SHP77 treated with DMSO at 0.1 percent for 48 hours (cell line): ENCODE results near the gene RARG.

Source experiments
- DNase-seq: peaks from one replicate; lab custom pipeline; 2025; lab: John Stamatoyannopoulos, UW

Gene RARG

DNA sequence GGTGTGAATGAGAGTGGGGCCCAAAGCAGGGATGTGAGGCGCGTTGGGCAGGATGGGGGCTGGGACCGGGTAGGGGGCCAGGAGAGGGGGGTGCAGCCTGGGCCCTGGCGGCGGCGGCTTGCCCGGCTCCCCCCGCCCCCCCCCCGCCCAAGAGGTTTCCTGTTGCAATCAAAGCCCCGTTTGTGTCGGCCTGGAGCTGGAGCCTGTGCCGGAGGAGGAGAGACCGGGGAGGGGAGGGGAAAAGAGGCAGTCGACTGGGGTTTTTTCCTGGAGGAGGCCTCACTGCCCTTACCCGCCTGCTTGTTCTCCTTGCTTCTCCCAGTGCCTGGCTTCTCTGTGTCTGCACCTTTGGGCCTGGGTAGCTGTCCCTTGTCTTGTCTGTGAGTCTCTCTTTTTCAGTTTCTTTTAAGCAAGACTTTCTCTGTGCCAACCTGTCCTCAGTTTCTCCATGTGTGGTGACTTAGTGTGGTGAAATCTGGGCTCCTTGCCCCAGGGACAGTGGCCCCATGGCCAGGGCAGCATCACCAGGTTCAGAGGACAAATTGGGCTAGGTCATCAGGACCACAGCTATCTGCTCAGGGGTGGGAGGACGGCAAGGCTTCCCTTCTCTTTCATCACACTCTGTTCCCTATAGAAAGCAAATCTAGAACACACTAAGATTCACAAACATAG, 8.5 kb downstream of the RARG start:
- DNase-seq = no peak

DNA sequence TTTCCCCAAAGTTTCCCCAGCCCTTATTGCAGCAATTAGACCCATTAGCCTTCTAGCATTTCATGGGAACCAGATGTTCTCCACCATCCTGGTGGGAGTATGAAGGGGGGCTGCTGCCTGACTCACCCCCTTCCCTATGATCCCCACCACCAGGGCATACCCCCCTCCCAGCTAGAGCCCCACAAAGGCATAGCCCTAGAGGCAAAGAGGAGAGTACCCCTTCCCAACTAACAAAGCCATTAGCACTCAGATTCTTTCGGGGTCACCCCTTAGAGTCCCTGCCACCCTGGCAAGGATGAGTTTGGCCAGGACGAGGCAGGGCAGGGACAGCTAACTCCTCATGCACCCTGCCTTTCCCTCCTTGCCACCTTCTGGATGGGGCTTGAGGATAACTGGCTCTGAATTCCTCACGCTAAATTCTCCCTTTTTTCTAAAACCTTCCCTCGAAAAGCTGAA, 9.2 kb downstream of the RARG start:
- no peak for DNase-seq

DNA sequence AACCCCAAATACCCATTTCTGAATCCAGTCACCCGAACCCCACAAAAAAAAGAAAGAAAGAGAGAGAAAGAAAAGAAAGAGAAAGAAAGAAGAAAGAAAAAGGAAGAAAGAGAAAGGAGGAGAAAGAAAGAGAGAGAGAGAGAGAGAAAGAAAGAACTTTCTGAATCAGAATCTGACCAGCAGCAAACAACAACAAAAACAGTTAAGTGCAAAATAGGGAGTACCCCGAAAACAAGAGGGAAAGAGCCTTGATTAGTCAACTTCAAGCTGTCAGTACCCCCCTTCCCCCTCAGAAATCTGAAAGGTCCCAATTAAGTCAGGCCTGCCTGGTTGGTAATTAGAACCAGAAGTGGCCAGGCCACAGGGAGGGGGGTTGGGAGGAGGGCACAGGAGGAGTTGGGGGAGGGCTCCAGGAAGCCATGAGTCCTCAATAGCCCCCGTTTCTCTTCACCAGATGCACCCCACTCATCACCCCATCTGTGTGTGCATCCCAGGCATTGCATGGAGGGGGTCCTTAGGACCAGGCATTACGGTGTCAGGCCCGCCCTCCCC, 9.8 kb downstream of the RARG start:
- DNase-seq = no peak

DNA sequence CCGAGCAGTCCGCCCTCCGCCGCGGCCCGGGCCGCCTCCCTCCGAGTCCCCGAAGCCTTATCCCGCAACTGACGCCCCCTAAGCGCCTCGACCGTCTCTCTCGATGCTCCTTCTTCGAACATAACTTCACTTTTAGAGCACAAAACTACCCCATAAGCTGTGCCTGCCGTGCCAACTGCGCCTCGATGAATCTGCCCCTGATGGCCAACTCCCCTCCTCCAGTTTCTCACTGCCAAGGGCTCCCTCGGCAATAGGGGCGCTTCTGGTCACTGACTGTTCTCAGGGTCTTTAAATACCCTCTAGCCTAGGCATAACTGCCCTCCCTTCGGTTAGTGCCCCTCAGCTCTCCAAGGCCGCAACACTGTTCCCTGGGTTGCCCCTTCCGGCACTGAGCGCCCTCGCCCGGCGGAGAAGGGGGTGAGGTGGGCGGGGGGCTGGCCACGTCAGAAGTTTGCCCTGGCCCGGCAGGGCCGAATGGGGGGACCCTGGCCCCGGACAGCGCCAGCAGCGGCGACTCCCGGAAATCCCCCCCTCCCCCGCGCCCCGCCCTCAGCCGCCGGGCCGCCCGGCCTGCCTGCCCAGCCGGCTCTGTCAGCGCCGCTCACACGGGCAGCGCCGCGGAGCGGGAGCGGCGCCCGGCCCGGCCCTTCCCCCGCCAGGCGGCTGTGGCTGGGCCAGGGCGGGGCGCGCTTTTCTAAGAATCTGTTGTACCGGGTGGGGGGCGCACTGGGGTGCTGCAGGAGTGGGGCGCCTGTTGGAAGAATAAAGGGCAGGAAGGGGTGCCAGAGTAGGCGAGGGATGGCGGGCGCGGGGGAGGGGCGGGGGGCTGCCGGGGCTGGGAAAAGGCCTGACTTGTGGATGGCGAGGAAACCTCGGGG, 10.6 kb downstream of the RARG start:
- DNase-seq = peak; percentile 19

DNA sequence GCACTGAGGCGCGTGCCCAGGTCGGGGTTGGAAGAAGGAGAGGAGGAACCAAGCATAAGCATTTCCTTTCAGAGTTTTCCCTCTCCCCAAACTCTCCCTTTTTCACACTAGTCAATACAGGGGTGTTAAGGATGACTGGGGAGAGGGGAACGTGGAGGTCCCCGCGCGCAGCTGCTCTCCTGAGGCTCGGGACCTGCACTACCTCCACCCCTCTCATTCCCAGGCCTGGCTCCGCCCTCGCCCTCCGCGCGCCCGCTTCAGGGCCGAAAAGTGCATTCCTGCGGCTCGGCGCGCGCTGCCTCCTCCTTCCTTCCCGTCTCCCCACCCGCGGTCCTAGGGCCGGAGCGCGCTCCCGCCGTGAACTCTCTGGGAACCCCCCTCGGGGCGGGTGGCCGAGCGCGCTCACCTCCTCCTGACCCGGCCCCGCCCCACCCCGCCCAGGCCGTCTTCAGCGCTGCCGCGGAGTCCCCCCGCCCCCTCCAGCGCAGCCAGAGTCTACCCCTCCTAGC, 11.3 kb downstream of the RARG start:
- DNase-seq = peak; percentile 36

DNA sequence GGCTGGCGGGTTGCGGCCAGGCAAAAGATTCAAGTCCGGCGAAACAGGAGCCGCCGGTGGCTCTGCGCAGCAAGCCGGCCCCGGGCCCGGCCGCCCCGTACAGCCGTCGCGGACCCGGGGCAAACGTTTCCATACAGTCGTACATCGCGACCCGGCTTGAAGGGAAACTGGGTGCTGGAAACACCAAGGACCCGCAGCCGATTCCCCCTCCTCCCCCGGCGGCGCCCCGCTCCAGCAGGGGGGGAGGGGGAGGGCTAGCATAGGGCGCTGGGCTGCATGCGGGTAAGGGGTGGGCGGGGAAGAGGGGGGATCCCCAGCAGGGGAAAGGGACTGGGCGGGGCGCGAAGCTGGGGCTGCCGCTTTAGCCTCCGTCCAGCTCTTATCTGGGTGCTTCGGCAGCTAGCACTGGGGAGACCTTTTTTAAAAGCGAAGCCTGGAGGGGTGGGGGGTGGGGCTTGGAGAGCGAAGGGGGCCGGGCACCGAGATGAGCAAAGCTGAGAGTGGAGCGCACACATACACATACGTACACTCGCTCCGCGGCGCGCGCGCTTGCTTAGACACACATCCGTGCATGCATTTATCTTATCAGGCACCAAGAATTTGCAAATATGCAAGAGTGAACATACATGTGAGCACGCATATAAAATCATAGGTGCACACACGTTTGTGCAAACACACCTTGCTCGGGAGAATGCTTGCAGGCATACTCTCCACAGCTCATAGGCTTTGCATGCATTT, 11.9 kb downstream of the RARG start:
- no peak for DNase-seq

DNA sequence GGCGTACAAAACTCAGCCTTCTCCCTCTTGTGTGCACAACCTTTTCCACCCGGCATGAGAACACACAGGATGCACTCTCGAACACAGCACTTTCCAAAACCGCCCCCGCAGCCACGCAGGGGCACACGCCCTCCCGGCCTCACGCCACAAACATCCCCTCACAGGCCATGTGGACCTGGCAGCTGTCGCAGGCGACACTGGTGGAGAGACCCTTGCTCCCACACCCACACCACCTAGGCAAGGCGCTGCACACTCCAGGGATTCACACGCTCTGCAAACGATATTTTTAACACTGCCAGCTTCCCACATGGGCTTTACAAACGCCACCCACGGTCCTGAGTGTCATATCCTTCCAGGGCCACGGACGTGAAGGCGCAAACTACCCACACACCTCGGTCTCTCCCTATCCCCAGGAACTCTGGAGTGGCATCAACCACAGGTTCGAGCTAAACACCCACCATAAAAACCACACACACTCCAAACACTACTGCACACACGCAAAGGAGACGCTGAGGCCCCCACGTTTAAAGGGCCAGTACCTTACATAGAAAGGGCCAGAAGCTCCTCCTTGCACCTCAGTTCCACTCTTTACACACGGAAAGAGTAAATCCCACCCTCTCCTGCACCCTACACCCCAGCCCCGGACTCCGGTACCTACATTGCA, 12.6 kb downstream of the RARG start:
- DNase-seq = no peak

DNA sequence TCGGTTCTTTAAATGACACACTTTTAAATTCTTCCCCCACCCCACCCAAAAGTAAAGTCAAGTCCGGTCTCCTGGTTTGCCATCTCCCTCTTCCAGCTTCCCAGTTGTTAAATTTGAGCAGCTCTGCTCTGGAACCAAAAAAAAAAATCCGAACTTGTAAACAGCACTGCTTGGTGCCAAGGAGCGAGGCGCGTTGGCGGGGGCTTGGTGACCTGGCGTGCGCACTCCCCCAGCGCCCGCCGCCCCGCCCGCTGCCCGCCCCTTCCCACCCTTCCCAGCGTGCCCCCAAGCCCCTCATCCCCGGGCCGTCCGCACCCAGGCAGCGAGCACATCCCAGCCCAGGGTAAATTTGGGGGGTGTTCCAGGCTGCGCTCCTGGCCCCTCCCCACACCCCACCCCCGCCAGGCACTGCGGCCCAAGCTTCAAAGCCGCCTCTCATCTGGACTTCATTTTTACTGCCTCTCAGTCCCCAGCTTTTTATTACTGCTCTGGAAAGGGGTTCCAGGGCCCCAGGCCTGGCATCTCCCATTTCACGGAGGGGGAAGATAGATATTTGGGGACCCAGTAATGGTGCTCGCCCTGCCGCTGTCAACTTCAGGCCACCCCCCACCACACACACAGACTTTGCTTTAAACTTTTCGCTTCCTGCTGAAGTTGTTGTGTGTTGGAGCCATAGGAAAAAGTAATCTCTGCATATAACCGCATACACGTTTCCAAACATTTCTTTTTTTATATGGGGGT, 13.3 kb downstream of the RARG start:
- DNase-seq = no peak

DNA sequence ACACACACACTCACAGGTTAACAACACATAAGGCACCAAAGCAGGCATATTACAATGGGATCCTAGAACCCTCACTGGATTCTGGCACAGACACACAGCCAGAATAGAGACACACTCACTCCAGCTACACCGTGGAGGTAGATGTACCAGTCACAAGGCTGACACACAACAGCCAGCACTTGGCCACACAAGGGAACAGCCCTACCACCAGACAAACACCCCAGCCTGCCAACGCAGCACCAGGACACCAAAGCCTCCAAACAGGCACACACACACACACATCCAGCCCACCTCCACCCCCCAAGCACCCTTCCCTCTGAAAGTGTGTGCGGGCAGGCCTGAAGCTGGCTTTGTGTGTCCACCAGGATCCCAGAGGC, 14.1 kb downstream of the RARG start:
- no peak for DNase-seq

DNA sequence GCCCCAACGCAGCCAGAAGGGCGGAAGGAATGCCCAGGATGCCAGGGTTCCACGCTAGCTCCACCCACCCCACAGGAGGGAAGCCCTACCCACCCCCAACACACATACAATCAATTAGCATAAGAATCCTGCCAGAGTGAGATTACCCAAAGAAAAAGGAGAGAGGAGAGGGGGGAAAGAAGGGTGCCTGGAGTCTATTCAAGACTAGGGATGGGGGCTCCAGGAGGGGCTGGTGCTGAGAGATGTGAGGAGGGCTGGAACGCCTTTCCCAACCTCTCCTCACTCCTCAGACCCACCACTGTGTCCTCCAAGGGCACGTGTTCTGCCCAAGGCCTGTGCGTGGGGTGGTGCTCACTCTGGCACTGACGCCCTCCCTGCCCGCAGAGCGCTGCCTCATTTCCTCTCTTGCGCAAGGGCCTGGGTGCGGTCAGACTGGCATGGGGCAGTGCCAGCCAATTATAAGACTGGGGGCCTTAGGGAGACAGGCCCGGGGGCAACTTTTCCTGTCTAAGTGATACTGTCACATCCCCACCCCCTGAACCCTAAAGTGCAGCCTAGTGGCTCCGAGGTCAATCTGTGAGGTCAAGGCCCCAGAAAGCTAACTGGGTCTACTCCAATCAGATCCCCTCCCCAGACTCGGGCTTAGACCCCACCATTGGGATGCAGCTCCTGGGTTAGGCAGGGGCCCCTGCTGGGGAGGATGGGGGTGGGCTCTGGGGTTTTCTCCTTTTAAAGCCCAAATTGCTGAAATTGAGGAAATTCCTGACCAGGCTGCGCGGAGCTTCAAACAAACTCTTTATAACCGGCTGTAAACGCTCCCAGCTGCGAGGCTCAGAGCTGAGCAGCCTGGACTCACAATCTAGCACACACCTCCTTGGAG, 14.7 kb downstream of the RARG start:
- DNase-seq = no peak

DNA sequence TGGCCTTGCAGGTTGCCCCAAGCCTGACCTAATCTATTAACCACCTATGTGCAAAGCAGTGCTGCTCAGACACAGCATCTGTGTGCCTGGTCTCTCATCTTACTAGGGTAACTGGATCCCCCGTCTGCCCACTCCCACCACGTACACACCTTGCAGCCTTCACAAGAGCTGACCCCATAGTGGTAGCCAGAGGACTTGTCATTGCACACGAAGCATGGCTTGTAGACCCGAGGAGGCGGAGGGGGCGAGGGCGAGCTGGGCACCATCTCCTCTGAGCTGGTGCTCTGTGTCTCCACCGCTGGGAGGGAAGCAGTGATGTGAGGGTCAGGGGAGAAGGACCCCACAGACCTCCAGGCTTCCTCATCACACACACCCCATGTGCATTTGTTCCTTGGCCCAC, 16.5 kb downstream of the RARG start:
- DNase-seq = no peak

DNA sequence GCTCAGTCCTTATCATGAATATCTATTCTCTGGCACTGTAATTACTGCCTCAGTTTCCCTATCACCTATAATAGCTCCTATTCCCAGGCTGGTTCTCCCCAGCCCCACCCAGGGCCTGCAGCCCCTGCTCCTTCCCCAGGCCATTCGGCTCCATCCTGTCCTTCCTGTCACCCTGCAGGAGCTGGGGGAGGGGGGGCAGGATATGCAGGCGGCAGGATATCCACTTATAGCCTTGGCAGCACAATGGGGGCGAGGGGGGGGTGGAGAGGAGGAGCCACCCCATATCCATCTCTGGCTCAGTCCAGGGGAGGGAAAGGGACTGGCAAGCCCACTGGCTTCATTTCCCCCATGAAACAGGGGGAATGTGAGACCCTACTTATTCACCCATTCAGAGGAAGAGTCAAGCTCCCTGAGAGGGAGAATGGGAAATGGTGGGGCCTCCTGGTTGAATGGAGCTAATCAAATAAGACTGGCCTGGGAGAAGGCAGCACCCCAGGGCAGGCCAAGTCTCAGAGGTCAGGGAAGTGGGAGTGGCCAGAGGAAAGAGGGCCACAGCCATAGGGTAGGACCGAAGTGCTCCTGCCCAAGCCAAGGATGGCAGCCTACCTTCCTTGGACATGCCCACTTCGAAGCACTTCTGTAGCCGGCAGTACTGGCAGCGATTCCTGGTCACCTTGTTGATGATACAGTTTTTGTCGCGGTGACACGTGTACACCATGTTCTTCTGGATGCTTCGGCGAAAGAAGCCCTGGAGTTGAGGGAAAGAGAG, 17.1 kb downstream of the RARG start:
- no peak for DNase-seq

DNA sequence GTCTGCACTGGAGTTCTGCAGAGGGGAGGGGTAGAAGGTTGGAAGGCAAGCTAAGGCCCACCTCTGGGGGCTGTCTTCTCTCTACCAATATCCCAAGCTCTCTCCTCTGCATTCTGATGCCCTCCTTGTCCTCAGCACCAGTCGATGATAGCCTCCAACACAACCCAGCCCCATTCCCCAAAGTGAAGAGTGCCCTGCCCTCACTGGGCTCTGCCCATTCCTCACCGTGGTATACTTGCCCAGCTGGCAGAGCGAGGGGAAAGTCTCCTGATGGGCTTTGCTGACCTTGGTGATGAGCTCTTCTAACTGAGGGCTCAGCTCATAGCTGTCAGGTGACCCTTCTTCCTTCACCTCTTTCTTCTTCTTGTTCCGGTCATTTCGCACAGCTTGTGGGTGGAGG, 17.8 kb downstream of the RARG start:
- DNase-seq = no peak

DNA sequence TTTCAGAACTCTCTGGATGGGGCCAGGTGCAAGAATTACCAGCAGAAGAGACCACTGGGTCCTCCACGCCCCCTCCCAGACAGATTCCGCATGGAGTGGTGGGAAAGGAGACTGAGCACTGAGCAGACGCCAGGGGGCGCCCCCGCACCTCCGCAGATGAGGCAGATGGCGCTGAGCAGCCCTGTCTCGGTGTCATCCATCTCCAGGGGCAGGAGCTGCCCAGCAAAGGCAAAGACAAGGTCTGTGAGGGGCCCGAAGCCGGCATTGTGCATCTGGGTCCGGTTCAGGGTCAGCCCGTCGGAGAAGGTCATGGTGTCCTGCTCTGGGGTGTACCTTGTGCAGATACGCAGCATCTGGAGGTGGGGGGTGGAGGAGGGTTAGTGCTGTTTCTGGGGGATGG, 18.7 kb downstream of the RARG start:
- DNase-seq = peak; percentile 52

DNA sequence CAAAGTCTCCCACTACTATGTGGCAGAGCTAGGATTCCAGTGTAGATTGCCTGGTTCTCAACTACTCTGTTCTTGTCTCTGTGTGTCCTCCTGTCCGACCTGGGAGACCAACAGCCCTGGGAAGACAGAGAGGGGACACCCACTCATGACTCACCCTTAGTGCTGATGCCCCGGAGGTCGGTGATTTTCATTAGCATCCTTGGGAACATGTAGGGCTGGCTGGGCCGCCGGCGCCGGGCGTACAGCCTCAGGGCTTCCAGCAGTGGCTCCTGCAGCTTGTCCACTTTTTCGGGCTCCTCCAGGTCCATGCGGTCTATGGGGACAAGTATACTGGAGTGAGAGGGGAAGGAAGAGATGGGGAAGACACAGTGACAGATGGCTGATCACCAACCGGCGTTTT, 19.1 kb downstream of the RARG start:
- DNase-seq = no peak

DNA sequence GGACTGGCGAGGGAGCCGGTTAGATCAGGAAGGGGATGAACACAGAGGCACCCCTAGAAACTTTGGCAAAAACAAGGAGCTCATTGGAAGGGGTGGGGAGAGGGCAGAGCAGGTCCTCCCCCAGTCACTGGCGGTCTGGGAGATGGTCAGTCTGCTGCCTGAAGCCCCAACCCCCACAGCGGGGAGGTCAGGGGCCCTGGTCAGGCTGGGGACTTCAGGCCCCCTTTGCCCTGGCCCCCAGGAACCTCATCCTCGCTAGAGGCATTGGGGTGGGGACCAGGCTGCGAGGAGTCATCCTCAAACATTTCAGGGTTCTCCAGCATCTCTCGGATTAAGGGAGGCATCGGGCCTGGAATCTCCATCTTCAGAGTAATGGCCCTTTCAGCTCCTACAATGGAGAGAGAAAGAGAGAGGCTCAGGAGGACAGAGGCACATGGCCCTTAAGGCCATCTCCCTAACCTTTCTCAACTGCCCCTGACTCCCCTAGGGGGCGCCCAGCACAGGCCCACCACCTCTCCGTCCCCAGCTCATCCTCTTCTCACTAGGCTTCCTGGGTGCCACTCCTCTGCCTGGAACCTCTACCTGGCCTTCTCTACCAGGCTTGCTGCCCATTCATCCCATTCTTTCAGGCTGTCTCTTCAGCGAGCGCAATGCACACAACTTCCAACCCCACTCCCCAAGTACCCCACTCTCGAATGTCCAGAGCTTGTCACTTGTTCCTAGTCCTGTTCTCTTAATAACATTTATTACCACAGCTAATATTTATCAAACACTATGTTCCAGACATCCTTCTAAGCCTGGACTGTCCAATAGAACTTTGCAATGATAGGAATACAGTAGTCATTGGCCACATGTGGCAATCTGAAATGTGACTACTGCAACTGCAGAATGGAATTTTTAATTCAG, 20.3 kb downstream of the RARG start:
- DNase-seq = no peak

DNA sequence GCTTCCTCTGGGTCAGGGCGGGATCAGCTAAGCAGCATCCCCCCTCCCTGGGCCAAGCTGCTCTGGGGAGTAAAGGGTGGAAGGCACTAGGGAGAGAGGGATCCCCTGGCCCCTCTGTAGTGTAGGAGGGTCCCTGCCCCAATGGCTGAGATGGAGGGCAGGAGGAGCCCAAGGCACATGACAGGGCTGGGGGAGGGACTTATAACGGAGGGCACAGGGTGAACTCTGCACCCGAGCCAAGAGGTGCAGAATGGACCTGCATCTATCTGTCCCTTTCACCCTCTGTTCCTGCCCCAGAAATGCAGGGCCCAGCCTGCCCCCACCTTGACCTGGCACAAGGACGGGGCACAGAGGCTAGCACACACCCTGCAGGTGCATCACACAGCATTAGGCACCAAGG, 21.2 kb downstream of the RARG start:
- no peak for DNase-seq

DNA sequence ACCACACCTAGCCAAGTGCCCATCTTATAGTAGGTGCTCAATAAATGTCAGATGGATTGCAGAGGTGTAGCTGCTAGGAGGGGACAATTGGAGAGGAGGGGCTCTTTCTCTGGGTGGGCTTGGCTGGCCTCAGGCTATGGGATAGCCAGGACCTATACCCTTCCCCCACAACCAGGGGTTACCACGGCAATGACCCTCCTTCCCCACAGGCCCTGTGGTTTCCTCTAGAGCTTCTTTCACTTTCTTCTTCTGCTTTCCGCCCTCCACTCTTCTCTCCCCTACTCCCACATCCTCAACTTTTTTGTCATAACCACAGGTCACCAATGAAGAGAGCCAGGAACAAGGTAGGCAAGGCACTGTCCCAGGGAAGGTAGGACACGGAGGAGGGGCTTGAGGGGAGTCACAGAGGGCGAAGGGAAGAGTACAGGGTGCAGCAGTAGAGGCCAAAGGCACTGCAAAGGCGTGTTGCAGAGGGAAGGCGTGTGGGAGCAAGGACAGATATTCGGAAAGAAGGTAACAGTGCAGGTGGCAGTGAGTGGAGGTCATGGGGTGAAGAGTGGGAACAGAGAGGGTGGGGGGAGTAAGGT, 23.0 kb downstream of the RARG start:
- no peak for DNase-seq
